ENCODE results near the gene LRRN4CL.

The LRRN4CL gene

DNA sequence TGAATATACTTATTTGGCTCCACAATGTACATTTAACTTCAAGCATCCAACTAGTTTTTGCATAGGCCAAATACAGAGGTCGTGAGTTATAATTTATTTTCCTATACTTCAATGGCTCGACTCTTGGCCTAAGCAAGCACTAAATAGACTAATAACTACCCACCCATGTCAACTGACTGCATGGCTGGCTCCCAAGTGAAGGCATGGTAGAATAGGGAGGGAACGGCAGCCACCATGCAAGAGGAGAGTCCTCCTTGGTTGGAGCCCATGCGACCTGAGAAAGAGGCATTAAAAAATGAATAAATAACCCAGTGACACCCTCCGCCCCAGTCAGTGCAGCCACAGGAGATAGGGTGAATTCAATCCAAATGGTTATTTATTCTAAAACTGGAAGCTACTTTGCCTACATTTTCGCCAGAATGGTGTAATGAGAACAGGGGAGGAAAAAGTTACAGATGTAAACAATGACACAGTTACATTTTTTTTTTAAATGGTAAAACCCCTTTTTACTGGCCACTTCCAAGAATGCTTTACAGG, 23.0 kb upstream of the LRRN4CL start:
- no peaks in the 10 kb centered on the region for H3K9me3 ChIP-seq (ENCODE audit: control extremely low read depth in 1 of 5, control insufficient read depth in 4 of 5, insufficient read depth in 2 of 5, low read depth in 1 of 5, low read length in 4 of 5)
- no peaks in the 10 kb centered on the region for H3K27me3 ChIP-seq (replicated peaks in 2 of 5; ENCODE audit: control insufficient read depth in 4 of 5, insufficient read depth in 5 of 5, low read length in 4 of 5)
- 100% methylated on average over 3 of the region's 6 CpGs for WGBS (ENCODE audit: insufficient coverage)
- H3K27ac ChIP-seq (ENCODE audit: insufficient read depth in 1 of 2, low read depth in 1 of 2, low read length in 2 of 2, poor library complexity in 1 of 2, severe bottlenecking in 2 of 2) = peak overlapping the region in 1 of 2 experiments; percentile 36
- DNase-seq = no peak
- CTCF ChIA-PET = interaction anchor here (0.8 to 2.5 kb wide), 4 partner anchors 12 to 151 kb away, joined by 3 to 8 read pairs (median 3); no protein-coding TSS in a partner anchor
- POLR2A ChIA-PET = interaction anchor here (0.5 kb wide), 1 partner anchor 15 kb away, joined by 3 read pairs; no protein-coding TSS in a partner anchor
- peaks cover 2 to 32% (median 23%) of the 10 kb centered on the region in 4 experiments for H3K4me1 ChIP-seq (ENCODE audit: control extremely low read depth in 1 of 4, control insufficient read depth in 4 of 4, insufficient read depth in 4 of 4, low read length in 3 of 4)
- peaks cover 24 to 70% (median 52%) of the 10 kb centered on the region in 4 experiments for H3K36me3 ChIP-seq (ENCODE audit: control insufficient read depth in 4 of 4, insufficient read depth in 4 of 4, low read length in 3 of 4)
- no peak overlapping the region for H3K4me3 ChIP-seq (ENCODE audit: control insufficient read depth in 1 of 7, extremely low read depth in 1 of 7, insufficient read depth in 4 of 7, low read depth in 2 of 7, low read length in 6 of 7)

DNA sequence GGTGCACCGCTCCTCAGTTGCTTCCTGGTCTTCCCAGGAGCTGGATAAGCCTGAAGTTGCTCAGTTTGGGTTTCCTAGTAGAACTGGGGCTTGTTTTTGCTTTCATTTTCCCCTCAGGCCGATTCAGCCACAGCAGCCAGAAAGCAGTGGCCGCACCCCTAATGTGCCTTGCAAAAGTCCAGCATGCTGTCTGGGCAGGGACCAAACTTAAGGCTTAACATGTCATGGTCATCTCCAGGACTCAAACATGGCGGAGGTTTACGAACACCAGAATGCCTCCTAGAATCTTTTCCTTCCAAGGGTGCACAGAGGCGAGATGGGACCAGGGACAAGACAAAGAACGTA, 20.6 kb upstream of the LRRN4CL start:
- CTCF ChIA-PET = interaction anchor here (1.2 to 4.1 kb wide), 4 partner anchors 14 to 61 kb away, joined by 3 to 18 read pairs (median 6); no protein-coding TSS in a partner anchor
- Histone ChIP-seq H3K27ac (ENCODE audit: insufficient read depth in 1 of 2, low read depth in 1 of 2, low read length in 2 of 2, poor library complexity in 1 of 2, severe bottlenecking in 2 of 2) (peak overlapping the region; percentile 93 to 97), H3K27me3 (replicated peaks in 2 of 5; ENCODE audit: control insufficient read depth in 4 of 5, insufficient read depth in 5 of 5, low read length in 4 of 5) (no peaks in the 10 kb centered on the region), H3K4me1 (ENCODE audit: control extremely low read depth in 1 of 4, control insufficient read depth in 4 of 4, insufficient read depth in 4 of 4, low read length in 3 of 4) (peaks cover 5 to 50% (median 39%) of the 10 kb centered on the region in 4 experiments), H3K4me3 (ENCODE audit: control insufficient read depth in 1 of 7, extremely low read depth in 1 of 7, insufficient read depth in 4 of 7, low read depth in 2 of 7, low read length in 6 of 7) (peak overlapping the region; percentile 28 to 90 (median 82)), H3K36me3 (ENCODE audit: control insufficient read depth in 4 of 4, insufficient read depth in 4 of 4, low read length in 3 of 4) (peaks cover 11 to 48% (median 29%) of the 10 kb centered on the region in 4 experiments), H3K9me3 (ENCODE audit: control extremely low read depth in 1 of 5, control insufficient read depth in 4 of 5, insufficient read depth in 2 of 5, low read depth in 1 of 5, low read length in 4 of 5) (no peaks in the 10 kb centered on the region)
- 61% methylated on average over 7 of the region's 7 CpGs for WGBS (ENCODE audit: insufficient coverage)
- POLR2A ChIA-PET = interaction anchor here (0.9 to 2.5 kb wide), 5 partner anchors 18 to 131 kb away, joined by 3 to 22 read pairs (median 6); partner anchors contain the start of genes HNRNPUL2, LBHD1, STX5 and TTC9C
- no peak for DNase-seq

DNA sequence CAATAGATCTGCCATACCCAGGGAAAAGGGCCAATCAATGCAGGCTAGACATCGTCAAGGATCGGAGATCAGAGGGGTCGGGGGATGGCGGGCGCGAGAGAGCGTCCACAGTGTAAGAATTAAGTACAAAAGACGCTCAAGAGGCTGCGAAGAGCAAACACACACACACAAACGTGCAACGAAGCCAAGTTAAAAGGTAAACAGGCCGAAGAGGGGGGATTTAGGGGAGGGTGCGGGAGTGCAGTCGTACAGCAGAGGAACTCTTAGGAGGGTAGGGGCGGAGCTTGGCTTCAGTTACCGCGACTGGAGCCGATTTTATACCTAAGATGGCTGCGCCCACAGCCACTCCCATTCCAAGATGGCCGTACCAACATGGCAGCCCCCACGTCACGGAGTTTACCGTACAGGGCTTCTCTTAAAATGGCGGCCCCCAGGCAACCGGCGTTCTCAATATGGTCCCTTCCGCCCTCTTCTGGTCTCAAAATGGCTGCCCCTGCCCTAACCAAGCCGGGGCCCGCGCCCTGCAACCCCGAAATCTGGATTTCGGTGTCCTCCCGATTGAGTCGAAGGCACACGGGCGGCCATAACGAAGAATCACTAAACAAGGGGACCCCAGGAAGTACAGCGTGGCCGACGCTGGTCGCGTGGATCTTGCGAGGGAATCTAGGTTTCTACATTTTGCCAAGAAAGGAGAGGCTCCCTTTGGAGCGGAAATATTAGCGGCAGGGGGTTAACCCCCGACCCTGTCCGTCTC, 20.1 kb upstream of the LRRN4CL start:
- peak; percentile 99 to 100 (median 100) for DNase-seq
- H3K9me3 ChIP-seq (ENCODE audit: control extremely low read depth in 1 of 5, control insufficient read depth in 4 of 5, insufficient read depth in 2 of 5, low read depth in 1 of 5, low read length in 4 of 5) = no peaks in the 10 kb centered on the region
- peaks cover 9 to 44% (median 24%) of the 10 kb centered on the region in 4 experiments for H3K36me3 ChIP-seq (ENCODE audit: control insufficient read depth in 4 of 4, insufficient read depth in 4 of 4, low read length in 3 of 4)
- POLR2A ChIA-PET = interaction anchor here (0.9 to 2.5 kb wide), 6 partner anchors 18 to 132 kb away, joined by 3 to 22 read pairs (median 6); partner anchors contain the start of genes HNRNPUL2, LBHD1, STX5 and TTC9C
- peak overlapping the region; percentile 61 to 90 (median 82) for H3K4me3 ChIP-seq (ENCODE audit: control insufficient read depth in 1 of 7, extremely low read depth in 1 of 7, insufficient read depth in 4 of 7, low read depth in 2 of 7, low read length in 6 of 7)
- under 1% methylated on average over 41 of the region's 47 CpGs for WGBS (ENCODE audit: insufficient coverage)
- H3K4me1 ChIP-seq (ENCODE audit: control extremely low read depth in 1 of 4, control insufficient read depth in 4 of 4, insufficient read depth in 4 of 4, low read length in 3 of 4) = peaks cover 8 to 56% (median 44%) of the 10 kb centered on the region in 4 experiments
- peak overlapping the region; percentile 93 to 97 for H3K27ac ChIP-seq (ENCODE audit: insufficient read depth in 1 of 2, low read depth in 1 of 2, low read length in 2 of 2, poor library complexity in 1 of 2, severe bottlenecking in 2 of 2)
- CTCF ChIA-PET = interaction anchor here (0.6 to 4.1 kb wide), 9 partner anchors 11 to 77 kb away, joined by 3 to 20 read pairs (median 5); no protein-coding TSS in a partner anchor
- no peaks in the 10 kb centered on the region for H3K27me3 ChIP-seq (replicated peaks in 2 of 5; ENCODE audit: control insufficient read depth in 4 of 5, insufficient read depth in 5 of 5, low read length in 4 of 5)

DNA sequence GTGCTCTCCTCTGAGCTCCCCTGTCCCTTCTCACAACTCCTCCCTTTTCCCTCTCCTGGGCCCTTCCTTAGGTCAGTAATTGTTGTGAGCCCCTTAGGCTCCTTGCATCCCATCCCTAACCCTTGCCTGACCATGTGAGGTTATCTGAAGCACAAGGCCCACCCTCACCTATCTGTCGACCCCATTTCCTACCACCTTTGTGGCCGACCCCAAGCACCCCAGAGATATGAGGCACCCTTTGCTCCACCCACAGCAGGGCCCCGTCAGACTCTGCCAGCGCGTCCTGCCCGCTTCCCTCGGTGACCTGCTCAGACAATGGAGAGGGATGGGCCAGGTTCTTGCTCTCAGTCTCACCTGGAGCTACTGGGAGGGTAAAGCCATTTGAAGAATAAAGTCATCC, 19.5 kb upstream of the LRRN4CL start:
- CTCF ChIA-PET = interaction anchor here (0.6 to 4.1 kb wide), 9 partner anchors 10 to 78 kb away, joined by 3 to 20 read pairs (median 3); no protein-coding TSS in a partner anchor
- Histone ChIP-seq H3K27ac (ENCODE audit: insufficient read depth in 1 of 2, low read depth in 1 of 2, low read length in 2 of 2, poor library complexity in 1 of 2, severe bottlenecking in 2 of 2) (peak overlapping the region; percentile 93 to 97), H3K27me3 (replicated peaks in 2 of 5; ENCODE audit: control insufficient read depth in 4 of 5, insufficient read depth in 5 of 5, low read length in 4 of 5) (no peaks in the 10 kb centered on the region), H3K4me1 (ENCODE audit: control extremely low read depth in 1 of 4, control insufficient read depth in 4 of 4, insufficient read depth in 4 of 4, low read length in 3 of 4) (peaks cover 8 to 56% (median 44%) of the 10 kb centered on the region in 4 experiments), H3K36me3 (ENCODE audit: control insufficient read depth in 4 of 4, insufficient read depth in 4 of 4, low read length in 3 of 4) (peaks cover 7 to 39% (median 19%) of the 10 kb centered on the region in 4 experiments), H3K4me3 (ENCODE audit: control insufficient read depth in 1 of 7, extremely low read depth in 1 of 7, insufficient read depth in 4 of 7, low read depth in 2 of 7, low read length in 6 of 7) (peak overlapping the region; percentile 61 to 90 (median 82)), H3K9me3 (ENCODE audit: control extremely low read depth in 1 of 5, control insufficient read depth in 4 of 5, insufficient read depth in 2 of 5, low read depth in 1 of 5, low read length in 4 of 5) (no peaks in the 10 kb centered on the region)
- DNase-seq = no peak
- POLR2A ChIA-PET = interaction anchor here (0.9 to 2.5 kb wide), 5 partner anchors 19 to 133 kb away, joined by 3 to 22 read pairs (median 6); partner anchors contain the start of genes HNRNPUL2, LBHD1, TTC9C and TUT1
- WGBS (ENCODE audit: insufficient coverage) = 0% methylated on average over 5 of the region's 7 CpGs

DNA sequence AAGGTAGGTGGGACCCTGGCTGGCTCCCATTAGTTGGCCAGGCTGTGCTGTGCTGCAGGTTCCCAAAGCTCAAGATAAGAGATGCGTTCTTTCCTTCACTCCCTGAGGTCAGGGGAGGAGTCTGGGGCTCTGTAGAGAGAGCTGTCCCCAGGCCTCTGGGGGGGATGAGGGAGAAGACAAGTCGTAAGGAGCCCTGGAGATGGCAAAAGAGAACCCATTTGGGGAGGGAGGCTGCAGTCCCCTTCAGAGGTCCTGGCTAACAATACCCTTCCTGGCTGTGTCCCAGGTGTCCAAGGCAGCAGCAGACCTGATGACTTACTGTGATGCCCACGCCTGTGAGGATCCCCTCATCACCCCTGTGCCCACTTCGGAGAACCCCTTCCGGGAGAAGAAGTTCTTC, 19.1 kb upstream of the LRRN4CL start:
- H3K4me3 ChIP-seq (ENCODE audit: control insufficient read depth in 1 of 7, extremely low read depth in 1 of 7, insufficient read depth in 4 of 7, low read depth in 2 of 7, low read length in 6 of 7) = peak overlapping the region in 6 of 7 experiments; percentile 74 to 90 (median 84)
- H3K4me1 ChIP-seq (ENCODE audit: control extremely low read depth in 1 of 4, control insufficient read depth in 4 of 4, insufficient read depth in 4 of 4, low read length in 3 of 4) = peaks cover 8 to 56% (median 44%) of the 10 kb centered on the region in 4 experiments
- no peaks in the 10 kb centered on the region for H3K27me3 ChIP-seq (replicated peaks in 2 of 5; ENCODE audit: control insufficient read depth in 4 of 5, insufficient read depth in 5 of 5, low read length in 4 of 5)

DNA sequence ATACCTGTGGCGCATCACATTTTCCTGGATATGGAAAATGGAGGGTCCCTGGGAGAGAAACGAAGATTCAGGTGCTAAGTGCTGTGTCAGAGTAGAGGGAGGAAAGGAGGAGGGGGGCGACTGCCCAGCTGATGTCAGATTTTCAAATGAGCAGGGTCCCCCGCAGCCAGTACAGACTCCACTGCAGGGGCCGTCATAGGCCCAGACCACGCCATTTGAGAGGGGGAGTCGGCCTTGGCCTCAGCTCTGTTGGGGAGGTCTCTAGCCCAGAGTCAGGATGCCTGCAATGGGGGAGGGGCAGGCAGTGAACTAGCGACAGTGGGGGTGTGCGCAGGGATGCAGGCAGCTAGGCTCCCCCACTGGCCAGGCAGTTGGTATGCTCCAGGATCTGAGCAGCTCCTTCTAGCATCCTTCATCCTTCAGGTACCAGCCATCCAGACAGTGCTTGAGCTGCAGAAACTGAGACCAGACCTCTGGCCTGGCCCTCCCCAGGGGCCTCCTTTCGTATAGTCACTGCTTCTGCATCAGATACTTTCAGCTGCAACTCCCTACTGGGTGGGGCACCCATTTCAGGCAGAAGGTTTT, 18.0 kb upstream of the LRRN4CL start, which contains the start of the genes BSCL2 and GNG3:
Gene BSCL2, minus strand, starts transcription at position 148 of the 585 bp plus-strand sequence. CDS start 229 bp downstream, outside the sequence.
Gene GNG3, plus strand, starts transcription at position 400 of the 585 bp plus-strand sequence. CDS start 620 bp downstream, outside the sequence.
- ChIA-PET POLR2A (interaction anchor here (0.5 to 0.7 kb wide), 2 partner anchors 11 to 20 kb away, joined by 3 to 5 read pairs; partner anchors contain the start of gene HNRNPUL2), CTCF (interaction anchor here (0.9 to 4.1 kb wide), 4 partner anchors 12 to 124 kb away, joined by 3 to 20 read pairs (median 12); partner anchors contain the start of genes MTA2 and STX5)
- WGBS (ENCODE audit: insufficient coverage) = 97% methylated on average over 9 of the region's 10 CpGs
- Histone ChIP-seq H3K36me3 (ENCODE audit: control insufficient read depth in 4 of 4, insufficient read depth in 4 of 4, low read length in 3 of 4) (peaks cover 2 to 27% (median 9%) of the 10 kb centered on the region in 4 experiments), H3K27ac (ENCODE audit: insufficient read depth in 1 of 2, low read depth in 1 of 2, low read length in 2 of 2, poor library complexity in 1 of 2, severe bottlenecking in 2 of 2) (peak within 1 kb of the TSS; percentile 93 to 97), H3K27me3 (replicated peaks in 2 of 5; ENCODE audit: control insufficient read depth in 4 of 5, insufficient read depth in 5 of 5, low read length in 4 of 5) (no peaks in the 10 kb centered on the region), H3K4me3 (ENCODE audit: control insufficient read depth in 1 of 7, extremely low read depth in 1 of 7, insufficient read depth in 4 of 7, low read depth in 2 of 7, low read length in 6 of 7) (peak within 1 kb of the TSS; percentile 33 to 90 (median 82)), H3K4me1 (ENCODE audit: control extremely low read depth in 1 of 4, control insufficient read depth in 4 of 4, insufficient read depth in 4 of 4, low read length in 3 of 4) (peaks cover 8 to 56% (median 44%) of the 10 kb centered on the region in 4 experiments), H3K9me3 (ENCODE audit: control extremely low read depth in 1 of 5, control insufficient read depth in 4 of 5, insufficient read depth in 2 of 5, low read depth in 1 of 5, low read length in 4 of 5) (no peaks in the 10 kb centered on the region)
- DNase-seq = no peak

More for the DNA sequence above, 19.1 kb upstream of the LRRN4CL start:
- H3K36me3 ChIP-seq (ENCODE audit: control insufficient read depth in 4 of 4, insufficient read depth in 4 of 4, low read length in 3 of 4) = peaks cover 4 to 35% (median 17%) of the 10 kb centered on the region in 4 experiments
- WGBS (ENCODE audit: insufficient coverage) = 85% methylated on average over 5 of the region's 5 CpGs
- no peak for DNase-seq
- H3K27ac ChIP-seq (ENCODE audit: insufficient read depth in 1 of 2, low read depth in 1 of 2, low read length in 2 of 2, poor library complexity in 1 of 2, severe bottlenecking in 2 of 2) = peak overlapping the region; percentile 93 to 97
- CTCF ChIA-PET = interaction anchor here (0.6 to 4.1 kb wide), 8 partner anchors 9 to 107 kb away, joined by 3 to 20 read pairs (median 4); partner anchors contain the start of gene MTA2
- POLR2A ChIA-PET = interaction anchor here (0.7 to 2.5 kb wide), 4 partner anchors 19 to 117 kb away, joined by 3 to 22 read pairs (median 8); partner anchors contain the start of genes HNRNPUL2, LBHD1, TTC9C and TUT1
- H3K9me3 ChIP-seq (ENCODE audit: control extremely low read depth in 1 of 5, control insufficient read depth in 4 of 5, insufficient read depth in 2 of 5, low read depth in 1 of 5, low read length in 4 of 5) = no peaks in the 10 kb centered on the region
